Esophagus squamous epithelium (tissue), 4 donors: Measurements from ENCODE around the gene SPACDR.

ENCODE experiments used
- CTCF ChIP-seq, 6 experiments: fragments of 450-650 bp in 4 of 6; fragments of 200-600 bp in 2 of 6; sonication (generic) in 2 of 6; IDR thresholded peaks; one replicate each; pipeline ENCODE4 v1.5.1; 2016 to 2019; ENCODE audit warnings: antibody characterized with exemption in 6 of 6, mild to moderate bottlenecking in 4 of 6, moderate library complexity in 4 of 6
- POLR2A ChIP-seq, 4 donors: fragments of 450-650 bp; IDR thresholded peaks; one replicate each; pipeline ENCODE4 v1.6.1; 2017; ENCODE audit warnings: antibody characterized with exemption in 4 of 4, mild to moderate bottlenecking in 4 of 4, moderate library complexity in 3 of 4

- no peak for TF ChIP-seq CTCF (IDR thresholded peaks at IDR 0.05)
- TF ChIP-seq POLR2A (IDR thresholded peaks at IDR 0.05) = no peak
Observed at GRCh38 chr7:100457033-100457432, 7.0 kb downstream of the SPACDR start.
